GM18873 (cell line): ENCODE results near the gene TGFBR1.
A peak's percentile ranks its signal among the peaks of the same experiment; 100 is the strongest.

ENCODE experiments used
- ATAC-seq: cut with Tn5 transposase; IDR thresholded peaks from one replicate; pipeline ENCODE4 v1.9.1; 2021; ENCODE audit warnings: mild to moderate bottlenecking, moderate library complexity, moderate number of reproducible peaks; ENCODE audit not compliant: unreplicated experiment, low FRiP score

TGFBR1 gene

DNA sequence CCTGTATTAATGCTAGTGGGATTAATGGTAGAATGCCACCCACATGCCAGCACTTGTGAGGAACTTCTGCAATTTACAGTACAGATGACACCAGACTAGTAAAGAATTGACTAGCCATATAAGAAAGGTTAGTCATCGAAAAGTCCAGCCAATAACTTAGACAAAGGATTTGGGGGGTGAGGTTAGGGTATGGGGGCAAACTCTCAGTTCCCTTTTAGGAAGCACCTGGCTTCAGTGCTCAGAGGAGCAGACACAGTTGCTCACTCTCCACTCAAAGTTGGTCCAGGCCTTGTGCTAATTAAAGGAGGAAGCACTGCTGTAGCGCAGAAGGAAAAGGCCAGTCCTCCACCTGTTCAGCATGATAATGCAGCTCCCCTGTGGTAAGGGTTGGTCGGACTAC lies 25.2 kb downstream of the TGFBR1 start:
- peak; percentile 66 for ATAC-seq

GRCh38 chr9:99133145-99133544 lies 28.2 kb downstream of the TGFBR1 start:
- ATAC-seq = no peak

DNA sequence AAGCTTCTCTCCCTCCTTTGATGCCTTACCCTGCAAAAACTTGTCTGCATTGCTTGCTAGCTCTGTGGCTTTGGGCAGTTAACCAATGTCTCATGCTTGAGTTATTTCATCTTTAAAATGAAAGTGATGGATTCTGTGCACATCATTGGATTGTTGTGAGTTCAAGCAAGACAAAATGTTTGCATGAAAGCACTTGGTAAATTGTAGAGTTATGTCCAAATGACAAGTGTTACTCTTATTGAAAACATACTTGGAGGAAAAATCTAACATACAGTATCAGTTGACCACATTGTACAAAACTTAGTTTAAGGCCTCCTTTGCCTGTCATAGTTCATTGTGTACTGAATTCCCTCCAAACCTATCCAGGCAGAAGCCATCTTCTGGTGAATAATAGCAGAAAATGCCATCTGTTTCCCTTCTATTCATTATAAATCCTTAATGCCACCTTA lies 30.0 kb downstream of the TGFBR1 start:
- no peak for ATAC-seq

GRCh38 chr9:99135456-99135855 lies 30.5 kb downstream of the TGFBR1 start:
- ATAC-seq = no peak

DNA sequence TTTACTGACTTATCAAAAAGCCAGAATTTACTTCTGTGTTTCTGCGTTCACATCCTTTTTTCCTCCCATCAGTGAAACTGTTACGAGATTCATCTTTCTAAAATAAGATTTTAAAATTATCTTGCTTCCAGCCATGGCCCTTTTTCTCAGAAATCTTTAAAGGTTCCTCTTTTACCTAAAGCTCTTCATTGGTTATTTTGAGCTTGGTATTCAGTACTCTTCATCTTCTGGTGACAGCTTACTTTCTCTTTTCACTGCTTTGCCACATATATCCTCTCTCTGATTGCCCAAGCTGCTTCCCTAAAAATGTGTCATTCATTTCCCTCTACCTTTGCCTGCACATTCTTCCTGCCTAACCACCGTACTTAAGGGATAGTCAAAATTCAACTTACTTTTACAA lies 32.3 kb downstream of the TGFBR1 start:
- ATAC-seq = no peak

- no peak for ATAC-seq
These were observed 33.0 kb downstream of the TGFBR1 start for GRCh38 chr9:99137891-99138290.

DNA sequence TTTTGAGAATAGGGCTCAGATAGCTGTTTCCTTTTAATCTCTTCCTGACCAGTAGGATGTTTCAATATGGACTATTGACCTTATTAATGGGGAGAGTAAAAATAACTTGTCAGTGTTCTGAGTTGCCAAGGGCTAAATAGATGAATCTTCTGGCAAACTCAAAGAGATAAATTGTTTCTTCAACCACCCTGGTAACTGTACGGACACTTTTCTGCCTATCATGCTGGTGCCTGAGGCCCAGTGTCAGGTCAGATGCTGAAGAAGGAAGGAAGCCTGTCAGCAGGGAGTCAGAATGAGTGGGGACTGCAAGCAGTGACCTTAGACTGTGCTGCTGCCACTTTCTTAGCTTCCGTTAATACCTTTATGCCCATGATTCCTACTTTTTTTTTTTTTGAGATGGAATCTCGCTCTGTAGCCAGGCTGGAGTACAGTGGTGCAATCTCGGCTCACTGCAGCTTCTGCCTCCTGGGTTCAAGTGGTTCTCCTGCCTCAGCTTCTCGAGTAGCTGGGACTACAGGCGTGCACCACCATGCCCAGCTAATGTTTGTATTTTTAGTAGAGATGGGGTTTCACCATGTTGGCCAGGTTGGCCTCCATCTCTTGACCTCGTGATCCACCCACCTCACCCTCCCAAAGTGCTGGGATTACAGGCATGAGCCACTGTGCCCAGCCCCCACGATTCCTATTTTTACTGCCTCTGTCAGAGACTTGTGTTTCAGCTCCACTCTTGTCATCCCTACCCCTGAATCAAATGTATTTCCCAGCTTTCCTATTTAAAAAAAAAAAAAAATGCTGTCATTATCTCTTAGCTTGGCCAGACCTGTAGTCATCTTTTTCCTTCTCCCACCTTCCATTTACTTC lies 33.7 kb downstream of the TGFBR1 start:
- no peak for ATAC-seq

DNA sequence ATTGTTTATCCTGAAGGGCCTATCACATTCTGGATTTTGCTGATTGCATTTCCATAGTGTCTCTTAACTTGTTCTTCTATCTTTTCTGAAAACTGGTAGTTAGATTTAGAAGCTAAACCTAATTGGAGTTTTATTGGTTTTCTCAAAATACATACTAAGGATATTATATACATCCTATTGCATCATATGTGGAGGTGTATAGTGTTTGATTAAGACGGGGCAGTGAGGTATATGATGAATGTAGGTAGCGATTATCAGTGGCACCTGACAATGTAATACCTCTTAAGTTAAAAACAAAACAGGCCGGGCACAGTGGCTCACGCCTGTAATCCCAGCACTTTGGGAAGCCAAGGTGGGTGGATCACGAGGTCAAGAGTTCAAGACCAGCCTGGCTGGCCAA lies 35.0 kb downstream of the TGFBR1 start:
- ATAC-seq = no peak

GRCh38 chr9:99140685-99141314 lies 35.9 kb downstream of the TGFBR1 start:
- no peak for ATAC-seq

- ATAC-seq = no peak
These were observed 36.9 kb downstream of the TGFBR1 start for GRCh38 chr9:99141849-99142248.

- no peak for ATAC-seq
These were observed 37.4 kb downstream of the TGFBR1 start for GRCh38 chr9:99142275-99142674.

- no peak for ATAC-seq
These were observed 38.7 kb downstream of the TGFBR1 start for GRCh38 chr9:99143655-99144054.

GRCh38 chr9:99144966-99145365 lies 40.1 kb downstream of the TGFBR1 start:
- no peak for ATAC-seq

DNA sequence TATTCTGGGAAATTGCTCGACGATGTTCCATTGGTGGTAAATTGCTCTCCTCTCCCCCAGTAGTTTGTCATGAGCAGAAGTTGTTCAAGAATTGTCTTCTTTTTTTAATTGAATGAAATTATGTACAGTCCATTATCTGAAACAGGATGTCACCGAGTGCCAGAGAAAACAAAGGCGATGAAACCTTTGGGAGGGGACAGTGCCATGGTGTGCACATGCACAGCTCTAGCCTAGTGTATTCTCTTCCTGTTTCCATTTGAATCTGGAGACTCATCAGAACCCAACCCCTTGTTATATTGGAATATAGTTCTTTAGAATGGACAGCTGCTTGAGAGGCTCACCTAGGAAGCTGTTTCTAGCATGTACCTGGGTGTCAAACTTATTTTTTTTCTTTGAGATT lies 41.7 kb downstream of the TGFBR1 start:
- no peak for ATAC-seq

DNA sequence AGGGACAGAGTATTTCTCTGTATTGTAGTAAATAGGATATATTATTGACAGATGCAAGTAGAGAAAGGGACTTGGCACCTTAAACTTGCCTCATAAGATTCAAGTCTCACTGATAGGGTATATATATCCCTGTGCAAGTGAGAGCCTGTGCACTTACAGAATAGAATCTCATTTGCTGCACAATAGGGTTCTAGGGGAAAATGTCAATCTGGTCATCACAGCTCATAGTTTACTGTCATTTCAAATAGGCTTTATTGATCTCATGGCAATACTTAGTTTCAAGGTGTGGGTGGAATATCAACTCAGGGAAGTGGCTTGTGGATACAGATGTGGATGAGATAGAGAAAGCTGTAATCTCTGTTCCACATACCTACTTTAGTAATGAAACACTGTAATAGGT lies 42.3 kb downstream of the TGFBR1 start:
- ATAC-seq = no peak

DNA sequence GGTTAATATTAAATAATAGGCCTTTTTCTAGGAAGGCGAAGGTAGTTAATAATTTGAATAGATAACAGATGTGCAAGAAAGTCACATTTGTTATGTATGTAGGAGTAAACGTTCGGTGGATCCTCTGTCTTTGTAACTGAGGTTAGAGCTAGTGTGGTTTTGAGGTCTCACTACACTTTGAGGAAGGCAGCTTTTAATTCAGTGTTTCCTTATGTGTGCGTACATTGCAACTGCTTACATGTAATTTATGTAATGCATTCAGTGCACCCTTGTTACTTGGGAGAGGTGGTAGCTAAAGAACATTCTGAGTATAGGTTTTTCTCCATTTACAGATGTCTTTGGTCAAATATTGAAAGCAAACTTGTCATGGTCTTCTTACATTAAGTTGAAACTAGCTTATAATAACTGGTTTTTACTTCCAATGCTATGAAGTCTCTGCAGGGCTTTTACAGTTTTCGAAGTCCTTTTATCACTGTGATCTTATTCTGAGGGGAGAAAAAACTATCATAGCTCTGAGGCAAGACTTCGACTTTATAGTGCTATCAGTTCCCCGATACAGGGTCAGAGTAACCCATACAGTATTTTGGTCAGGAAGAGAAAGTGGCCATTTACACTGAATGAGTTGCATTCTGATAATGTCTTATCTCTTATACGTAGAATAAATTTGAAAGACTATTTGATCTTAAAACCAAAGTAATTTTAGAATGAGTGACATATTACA lies 45.7 kb downstream of the TGFBR1 start:
- no peak for ATAC-seq

DNA sequence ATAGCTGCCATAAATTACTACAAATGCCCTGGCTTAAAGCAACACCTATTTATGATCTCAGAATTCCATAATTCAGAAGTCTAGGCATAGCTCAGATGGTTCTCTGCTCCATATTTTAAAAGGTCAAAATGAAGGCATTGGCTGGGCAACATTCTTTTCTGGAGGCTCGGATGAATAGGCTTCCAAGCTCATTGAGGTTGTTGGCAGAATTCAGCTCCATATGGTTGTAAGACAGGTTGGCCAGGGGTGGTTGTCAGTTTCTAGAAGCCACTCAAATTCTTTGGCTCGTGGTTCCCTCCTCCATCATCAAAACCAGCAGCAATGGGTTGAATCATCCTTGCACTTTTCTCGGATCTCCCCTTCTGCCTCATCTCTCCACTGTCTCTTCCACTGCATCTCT lies 49.4 kb downstream of the TGFBR1 start:
- ATAC-seq = no peak

DNA sequence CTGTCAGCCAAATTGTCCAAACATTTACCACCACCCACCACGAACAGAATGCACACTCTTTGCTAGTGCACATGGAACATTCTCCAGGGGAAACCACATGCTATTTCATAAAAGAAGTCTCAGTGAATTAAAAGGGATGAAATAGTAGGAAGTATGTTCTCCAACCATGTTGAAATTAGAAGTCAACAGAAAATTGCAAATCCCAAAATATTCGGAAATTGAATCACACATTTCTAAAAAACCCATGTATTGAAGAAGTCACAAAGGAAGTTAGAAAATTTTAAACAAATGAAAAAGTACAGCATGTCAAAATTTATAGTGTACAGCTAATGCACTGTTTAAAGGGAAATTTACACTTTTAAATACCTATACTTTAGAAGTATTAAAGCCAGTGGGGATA lies 50.8 kb downstream of the TGFBR1 start:
- ATAC-seq = no peak

DNA sequence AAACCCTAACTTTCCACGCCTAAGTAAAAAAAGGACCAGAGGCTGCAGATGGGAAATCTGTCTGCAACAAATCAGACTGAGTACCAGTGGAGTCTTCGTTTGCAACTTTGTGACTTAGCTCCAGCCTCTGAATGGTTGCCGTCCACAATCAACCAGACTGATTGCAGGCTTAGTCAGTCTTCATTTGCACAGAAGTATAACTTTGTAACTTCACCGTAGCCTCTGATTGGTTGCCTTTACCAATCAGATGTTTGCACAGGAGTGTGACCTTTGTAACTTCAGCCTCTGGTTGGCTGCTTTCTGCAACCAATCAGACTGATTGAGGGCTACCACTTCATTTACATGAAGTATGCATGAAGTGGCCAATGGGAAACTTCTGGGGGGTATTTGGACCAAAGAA lies 53.7 kb downstream of the TGFBR1 start:
- no peak for ATAC-seq

DNA sequence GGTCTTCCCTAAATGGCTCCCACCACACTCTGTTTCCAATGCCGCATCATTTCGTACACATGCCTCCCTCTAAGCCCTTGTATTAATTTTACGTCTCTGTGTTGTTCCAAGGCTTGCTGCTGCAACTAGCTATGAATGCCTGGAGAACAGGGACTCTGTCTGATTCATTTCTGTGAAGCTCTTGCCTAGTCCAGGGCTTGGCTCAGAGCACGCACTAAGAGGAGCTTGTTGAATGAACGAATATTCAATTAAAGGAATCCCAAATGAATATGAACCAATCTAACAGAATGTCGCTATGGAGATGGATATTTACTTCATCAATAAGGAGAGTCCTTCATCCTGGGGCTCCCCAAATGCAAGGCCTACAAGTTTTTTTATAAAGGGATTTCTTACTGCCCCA lies 55.3 kb downstream of the TGFBR1 start:
- no peak for ATAC-seq

GRCh38 chr9:99162759-99163364 lies 57.9 kb downstream of the TGFBR1 start:
- no peak for ATAC-seq
